GM23338 (cell line): ENCODE results near the gene SYNGR4.

Experiments
- CREB1 ChIP-seq: fragments of 250-450 bp; sonication (Bioruptor Pico); IDR thresholded peaks from 2 replicates; pipeline ENCODE4 v1.5.0; 2020; ENCODE audit warnings: low read depth, mild to moderate bottlenecking, moderate library complexity
- EZH2 ChIP-seq: fragments of 200-600 bp; sonication (generic); IDR thresholded peaks from one replicate; pipeline ENCODE4 v1.8.0; 2017; ENCODE audit warnings: antibody characterized with exemption, mild to moderate bottlenecking, low read depth; ENCODE audit not compliant: unreplicated experiment
- EZH2phosphoT487 ChIP-seq: fragments of 200-600 bp; sonication (generic); IDR thresholded peaks from one replicate; pipeline ENCODE4 v1.8.1; 2018; ENCODE audit warnings: antibody characterized with exemption; ENCODE audit not compliant: unreplicated experiment
- JUNB ChIP-seq: IDR thresholded peaks from one replicate; pipeline ENCODE4 v1.6.1; 2016; ENCODE audit warnings: antibody characterized with exemption; ENCODE audit not compliant: unreplicated experiment
- NANOG ChIP-seq: IDR thresholded peaks from 2 replicates; pipeline ENCODE4 v1.6.1; 2016; ENCODE audit warnings: antibody characterized with exemption, borderline replicate concordance
- POLR2AphosphoS5 ChIP-seq: IDR thresholded peaks from 2 replicates; pipeline ENCODE4 v1.6.1; 2016; ENCODE audit warnings: antibody characterized with exemption, low read depth
- STAT1 ChIP-seq: IDR thresholded peaks from one replicate; pipeline ENCODE4 v1.6.1; 2016; ENCODE audit warnings: antibody characterized with exemption; ENCODE audit not compliant: unreplicated experiment
- ZNF114 ChIP-seq: fragments of 250-450 bp; sonication (Bioruptor Pico); IDR thresholded peaks from 2 replicates; pipeline ENCODE4 v1.5.0; 2020; ENCODE audit warnings: mild to moderate bottlenecking, moderate library complexity
- ZNF331 ChIP-seq: fragments of 250-450 bp; sonication (Bioruptor Pico); IDR thresholded peaks from 2 replicates; pipeline ENCODE4 v1.5.0; 2020; ENCODE audit warnings: low read depth, mild to moderate bottlenecking, moderate library complexity
- TF ChIP-seq, protein P1 (sequence below), 2 experiments: fragments of 200-600 bp in 1 of 2; sonication (generic) in 1 of 2; conservative IDR thresholded peaks; 2 replicates each; pipeline versions ENCODE4 v1.5.1 to v1.6.1; 2016 to 2017; ENCODE audit warnings: antibody characterized with exemption in 2 of 2, low read depth in 2 of 2, mild to moderate bottlenecking in 2 of 2, moderate library complexity in 1 of 2
- TF ChIP-seq, protein P2 (sequence below): IDR thresholded peaks from one replicate; pipeline ENCODE4 v1.6.1; 2018; ENCODE audit warnings: antibody characterized with exemption; ENCODE audit not compliant: unreplicated experiment
- TF ChIP-seq, protein P3 (sequence below): IDR thresholded peaks from 2 replicates; pipeline ENCODE4 v1.6.1; 2016; ENCODE audit warnings: antibody characterized with exemption

DNA sequence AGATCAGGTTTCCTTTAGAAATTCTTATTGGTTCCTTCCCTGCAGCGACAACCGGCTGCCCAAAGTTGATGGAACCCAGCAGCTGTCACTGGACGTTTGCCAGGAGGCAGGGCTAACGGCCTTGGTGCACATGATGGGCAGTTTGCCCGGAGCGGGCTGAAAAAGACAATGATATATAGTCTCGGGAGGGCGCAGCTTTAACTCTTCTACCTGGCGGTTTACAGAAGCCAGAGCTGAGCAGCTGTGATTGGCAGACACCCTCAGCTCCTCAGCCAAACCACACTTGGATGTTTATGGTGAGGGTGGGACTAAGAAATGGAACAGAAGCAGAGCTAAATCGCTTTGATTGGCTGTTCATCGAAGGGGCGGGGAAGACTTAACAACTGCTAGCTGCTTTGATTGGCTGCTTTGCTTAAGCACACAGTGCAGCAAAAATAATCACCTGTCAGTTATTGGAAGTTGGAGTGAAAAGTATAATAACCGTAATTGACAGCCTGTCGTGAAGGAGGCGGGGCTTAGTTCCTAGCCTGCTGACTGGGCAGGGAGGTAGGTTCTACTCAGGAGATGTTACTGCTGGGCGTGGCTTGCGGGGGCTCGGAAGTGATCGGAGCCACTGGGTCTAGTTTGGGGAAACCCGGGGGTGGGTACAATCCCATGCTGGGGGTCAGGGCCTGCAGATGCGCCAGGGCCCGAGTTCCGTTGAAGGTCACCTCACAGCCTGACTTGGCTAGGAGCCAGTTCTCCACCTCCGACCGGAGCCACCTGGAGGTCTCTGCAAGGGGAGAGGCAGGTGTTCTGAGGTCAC lies 31.3 kb upstream of the SYNGR4 start:
- TF ChIP-seq, protein P1, sequence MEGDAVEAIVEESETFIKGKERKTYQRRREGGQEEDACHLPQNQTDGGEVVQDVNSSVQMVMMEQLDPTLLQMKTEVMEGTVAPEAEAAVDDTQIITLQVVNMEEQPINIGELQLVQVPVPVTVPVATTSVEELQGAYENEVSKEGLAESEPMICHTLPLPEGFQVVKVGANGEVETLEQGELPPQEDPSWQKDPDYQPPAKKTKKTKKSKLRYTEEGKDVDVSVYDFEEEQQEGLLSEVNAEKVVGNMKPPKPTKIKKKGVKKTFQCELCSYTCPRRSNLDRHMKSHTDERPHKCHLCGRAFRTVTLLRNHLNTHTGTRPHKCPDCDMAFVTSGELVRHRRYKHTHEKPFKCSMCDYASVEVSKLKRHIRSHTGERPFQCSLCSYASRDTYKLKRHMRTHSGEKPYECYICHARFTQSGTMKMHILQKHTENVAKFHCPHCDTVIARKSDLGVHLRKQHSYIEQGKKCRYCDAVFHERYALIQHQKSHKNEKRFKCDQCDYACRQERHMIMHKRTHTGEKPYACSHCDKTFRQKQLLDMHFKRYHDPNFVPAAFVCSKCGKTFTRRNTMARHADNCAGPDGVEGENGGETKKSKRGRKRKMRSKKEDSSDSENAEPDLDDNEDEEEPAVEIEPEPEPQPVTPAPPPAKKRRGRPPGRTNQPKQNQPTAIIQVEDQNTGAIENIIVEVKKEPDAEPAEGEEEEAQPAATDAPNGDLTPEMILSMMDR (conservative IDR thresholded peaks at IDR 0.05; ENCODE audit: low read depth in 2 of 2), result no peak
- TF ChIP-seq, protein P2, sequence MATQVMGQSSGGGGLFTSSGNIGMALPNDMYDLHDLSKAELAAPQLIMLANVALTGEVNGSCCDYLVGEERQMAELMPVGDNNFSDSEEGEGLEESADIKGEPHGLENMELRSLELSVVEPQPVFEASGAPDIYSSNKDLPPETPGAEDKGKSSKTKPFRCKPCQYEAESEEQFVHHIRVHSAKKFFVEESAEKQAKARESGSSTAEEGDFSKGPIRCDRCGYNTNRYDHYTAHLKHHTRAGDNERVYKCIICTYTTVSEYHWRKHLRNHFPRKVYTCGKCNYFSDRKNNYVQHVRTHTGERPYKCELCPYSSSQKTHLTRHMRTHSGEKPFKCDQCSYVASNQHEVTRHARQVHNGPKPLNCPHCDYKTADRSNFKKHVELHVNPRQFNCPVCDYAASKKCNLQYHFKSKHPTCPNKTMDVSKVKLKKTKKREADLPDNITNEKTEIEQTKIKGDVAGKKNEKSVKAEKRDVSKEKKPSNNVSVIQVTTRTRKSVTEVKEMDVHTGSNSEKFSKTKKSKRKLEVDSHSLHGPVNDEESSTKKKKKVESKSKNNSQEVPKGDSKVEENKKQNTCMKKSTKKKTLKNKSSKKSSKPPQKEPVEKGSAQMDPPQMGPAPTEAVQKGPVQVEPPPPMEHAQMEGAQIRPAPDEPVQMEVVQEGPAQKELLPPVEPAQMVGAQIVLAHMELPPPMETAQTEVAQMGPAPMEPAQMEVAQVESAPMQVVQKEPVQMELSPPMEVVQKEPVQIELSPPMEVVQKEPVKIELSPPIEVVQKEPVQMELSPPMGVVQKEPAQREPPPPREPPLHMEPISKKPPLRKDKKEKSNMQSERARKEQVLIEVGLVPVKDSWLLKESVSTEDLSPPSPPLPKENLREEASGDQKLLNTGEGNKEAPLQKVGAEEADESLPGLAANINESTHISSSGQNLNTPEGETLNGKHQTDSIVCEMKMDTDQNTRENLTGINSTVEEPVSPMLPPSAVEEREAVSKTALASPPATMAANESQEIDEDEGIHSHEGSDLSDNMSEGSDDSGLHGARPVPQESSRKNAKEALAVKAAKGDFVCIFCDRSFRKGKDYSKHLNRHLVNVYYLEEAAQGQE, result no peak
- TF ChIP-seq, protein P3, sequence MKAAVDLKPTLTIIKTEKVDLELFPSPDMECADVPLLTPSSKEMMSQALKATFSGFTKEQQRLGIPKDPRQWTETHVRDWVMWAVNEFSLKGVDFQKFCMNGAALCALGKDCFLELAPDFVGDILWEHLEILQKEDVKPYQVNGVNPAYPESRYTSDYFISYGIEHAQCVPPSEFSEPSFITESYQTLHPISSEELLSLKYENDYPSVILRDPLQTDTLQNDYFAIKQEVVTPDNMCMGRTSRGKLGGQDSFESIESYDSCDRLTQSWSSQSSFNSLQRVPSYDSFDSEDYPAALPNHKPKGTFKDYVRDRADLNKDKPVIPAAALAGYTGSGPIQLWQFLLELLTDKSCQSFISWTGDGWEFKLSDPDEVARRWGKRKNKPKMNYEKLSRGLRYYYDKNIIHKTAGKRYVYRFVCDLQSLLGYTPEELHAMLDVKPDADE, result no peak
- TF ChIP-seq EZH2, result no peak
- TF ChIP-seq CREB1 (CRISPR knock-in tag), result no peak
- peak; percentile 63 for TF ChIP-seq POLR2AphosphoS5
- TF ChIP-seq EZH2phosphoT487, result no peak
- no peak for TF ChIP-seq NANOG
- no peak for TF ChIP-seq ZNF331 (CRISPR knock-in tag)
- no peak for TF ChIP-seq JUNB
- no peak for TF ChIP-seq STAT1
- TF ChIP-seq ZNF114 (CRISPR knock-in tag), result no peak
